DMS79 treated with DMSO at 0.1 percent for 48 hours (cell line): ENCODE results near the gene SLC23A1.
A peak's percentile ranks its signal among the peaks of the same experiment; 100 is the strongest.
"Not testable (repeated sequence)": the region's sequence is repeated elsewhere in the genome, so short reads cannot be mapped to it uniquely, and the experiment has no call there.

ENCODE experiments used
- DNase-seq: peaks from one replicate; lab custom pipeline; 2025; lab: John Stamatoyannopoulos, UW

The SLC23A1 gene

DNA sequence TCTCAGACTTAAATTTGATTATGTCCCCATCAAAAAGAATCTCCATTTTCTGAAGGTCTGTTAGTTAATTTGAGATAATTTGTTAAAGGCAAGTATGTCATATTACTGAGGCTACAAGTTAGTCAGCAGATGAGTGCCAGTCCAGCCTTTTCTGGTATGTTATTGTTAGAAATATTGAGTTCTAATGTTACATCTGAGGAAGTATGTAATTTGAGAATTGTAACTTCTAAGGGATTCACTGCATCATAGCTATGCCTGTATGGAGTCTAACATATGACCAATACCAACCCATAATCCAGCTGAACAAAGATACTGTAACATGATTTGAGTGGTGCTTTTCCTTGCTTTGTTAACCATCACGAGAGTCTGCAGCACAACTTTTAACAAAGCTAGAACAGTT lies 13.9 kb downstream of the SLC23A1 start:
- no peak for DNase-seq

DNA sequence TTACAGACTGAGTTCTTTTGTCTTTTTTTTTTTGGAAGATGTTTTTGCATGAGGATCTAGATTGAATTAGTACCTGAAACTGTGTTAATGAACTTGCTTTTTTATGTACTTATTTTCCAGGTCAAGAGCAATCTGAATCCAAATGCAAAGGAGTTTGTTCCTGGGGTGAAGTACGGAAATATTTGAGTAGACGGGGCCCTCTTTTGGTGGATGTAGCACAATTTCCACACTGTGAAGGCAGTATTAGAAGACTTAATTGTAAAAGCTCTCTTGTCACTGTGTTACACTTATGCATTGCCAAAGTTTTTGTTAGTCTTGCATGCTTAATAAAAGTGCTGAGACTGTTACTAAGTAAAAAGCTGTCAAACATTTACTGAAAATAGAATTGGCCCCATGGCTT lies 14.5 kb downstream of the SLC23A1 start:
- DNase-seq, result no peak

DNA sequence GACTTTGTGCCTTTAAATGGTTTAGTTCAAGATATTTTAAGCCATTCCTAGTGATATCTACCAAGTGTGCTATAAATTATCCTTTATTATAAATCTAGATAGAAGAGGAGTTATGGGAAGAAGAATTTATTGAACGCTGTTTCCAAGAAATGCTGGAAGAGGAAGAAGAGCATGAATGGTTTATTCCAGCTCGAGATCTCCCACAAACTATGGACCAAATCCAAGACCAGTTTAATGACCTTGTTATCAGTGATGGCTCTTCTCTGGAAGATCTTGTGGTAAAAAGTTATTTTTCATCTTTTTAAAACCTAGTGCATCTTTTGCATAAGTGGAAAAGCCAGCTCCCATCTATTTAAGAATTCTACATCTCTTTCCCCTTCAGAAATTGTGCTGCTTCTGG lies 18.6 kb downstream of the SLC23A1 start:
- DNase-seq, result no peak

DNA sequence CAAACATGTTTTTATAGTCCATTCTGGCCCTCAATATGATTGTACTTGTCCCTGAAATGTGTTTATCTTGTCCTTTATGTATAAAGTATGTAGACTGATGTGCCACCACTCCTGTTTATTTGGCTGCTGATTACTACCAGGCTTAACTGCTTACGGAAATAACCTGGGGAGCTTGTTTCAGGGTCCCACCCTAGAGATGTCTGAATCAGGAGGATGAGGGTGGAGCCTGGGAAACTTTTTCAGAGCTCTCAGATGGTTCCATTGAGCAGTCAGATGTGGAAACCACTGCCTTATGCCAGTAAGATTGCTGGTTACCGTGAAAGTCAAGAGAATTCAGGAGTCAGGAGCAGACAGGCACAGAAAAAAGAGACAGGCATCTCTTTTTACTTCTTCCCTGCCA lies 19.2 kb downstream of the SLC23A1 start:
- DNase-seq, result no peak

DNA sequence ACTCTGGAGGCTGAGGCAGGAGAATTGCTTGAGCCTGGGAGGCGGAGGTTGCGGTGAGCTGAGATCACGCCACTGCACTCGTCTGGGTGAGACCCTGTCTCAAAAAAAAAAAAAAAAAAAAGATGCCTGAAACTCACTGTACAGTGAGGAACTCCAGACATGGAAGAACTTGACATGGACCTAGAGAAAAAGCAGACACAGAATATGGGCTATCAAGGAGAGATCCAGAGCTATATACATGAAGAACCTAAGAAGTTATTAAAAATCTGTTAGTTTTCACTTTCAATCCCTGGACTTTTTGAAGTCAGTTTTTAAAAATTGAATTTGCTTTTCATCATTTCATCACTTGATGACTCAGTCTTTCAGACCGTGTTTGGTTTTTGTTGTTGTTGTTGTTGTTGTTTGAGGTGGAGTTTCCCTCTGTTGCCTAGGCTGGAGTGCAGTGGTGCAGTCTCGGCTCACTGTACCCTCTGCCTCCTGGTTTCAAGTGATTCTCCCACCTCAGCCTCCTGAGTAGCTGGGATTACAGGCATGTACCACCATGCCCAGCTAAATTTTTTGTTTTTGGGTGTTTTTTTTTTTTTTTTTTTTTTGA lies 21.2 kb downstream of the SLC23A1 start:
- no peak for DNase-seq

DNA sequence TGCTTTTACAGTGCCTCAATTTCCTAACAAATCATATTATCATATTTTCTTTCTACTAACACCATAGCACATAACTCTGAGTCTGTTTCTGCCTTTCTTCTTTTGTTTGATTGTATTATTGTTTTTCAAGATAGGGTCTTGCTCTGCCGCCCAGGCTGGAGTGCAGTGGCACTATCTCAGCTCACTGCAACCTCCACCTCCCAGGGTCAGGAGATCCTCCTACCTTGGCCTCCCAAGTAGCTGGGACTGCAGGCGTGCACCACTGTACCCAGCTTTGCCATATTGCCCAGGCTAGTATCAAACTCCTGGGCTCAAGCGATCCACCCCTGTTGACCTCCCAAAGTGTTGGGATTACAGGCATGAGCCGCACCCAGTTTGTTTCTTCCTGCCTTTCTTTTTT lies 22.7 kb downstream of the SLC23A1 start:
- no peak for DNase-seq

DNA sequence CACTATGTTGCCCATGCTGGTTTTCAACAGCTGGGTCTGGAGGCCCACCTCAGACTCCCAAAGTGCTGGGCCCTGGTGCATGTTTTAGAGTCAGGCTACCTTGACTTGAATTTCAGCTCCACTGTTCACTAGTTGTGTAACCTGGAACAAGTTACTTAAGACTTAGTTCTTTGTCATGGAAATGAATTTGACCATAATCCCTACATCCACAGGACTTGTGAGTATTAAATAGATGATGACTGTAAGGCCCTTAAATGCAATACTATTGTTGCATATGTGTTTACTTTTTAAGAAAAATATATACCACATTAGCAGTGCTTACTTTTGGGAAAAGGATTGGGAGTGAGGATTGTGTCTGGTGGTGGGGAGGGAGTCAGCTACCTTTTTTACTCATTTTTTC lies 25.0 kb downstream of the SLC23A1 start:
- DNase-seq, result no peak

DNA sequence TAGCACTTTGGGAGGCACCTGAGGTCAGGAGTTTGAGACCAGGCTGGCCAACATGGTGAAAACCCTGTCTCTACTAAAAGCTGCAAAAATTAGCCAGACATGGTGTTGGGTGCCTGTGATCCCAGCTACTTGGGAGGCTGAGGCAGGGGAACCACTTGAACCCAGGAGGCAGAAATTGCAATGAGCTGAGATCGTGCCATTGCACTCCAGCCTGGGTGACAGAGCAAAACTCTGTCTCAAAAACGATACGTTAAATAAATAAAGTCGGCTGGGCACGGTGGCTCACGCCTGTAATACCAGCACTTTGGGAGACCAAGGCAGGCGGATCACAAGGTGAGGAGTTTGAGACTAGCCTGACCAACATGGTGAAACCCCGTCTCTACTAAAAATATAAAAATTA lies 27.2 kb downstream of the SLC23A1 start:
- DNase-seq, result not testable (repeated sequence)

DNA sequence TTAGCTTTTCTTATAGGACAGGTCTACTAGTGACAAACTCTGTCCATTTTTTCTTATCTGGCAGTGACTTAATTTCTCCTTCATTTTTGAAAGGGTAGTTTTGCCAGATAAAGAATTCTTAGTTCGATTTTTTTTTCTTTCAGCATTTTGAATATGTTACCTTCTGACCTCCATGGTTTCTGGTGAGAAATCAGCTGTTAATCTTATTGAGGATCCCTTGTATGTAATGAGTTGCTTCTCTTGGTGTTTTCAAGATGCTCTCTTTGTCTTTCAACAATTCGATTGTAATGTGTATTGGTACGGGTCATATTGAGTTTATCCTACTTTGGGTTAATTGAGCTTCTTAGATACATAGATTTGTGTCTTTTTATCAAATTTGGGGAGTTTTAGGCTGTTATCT lies 28.9 kb downstream of the SLC23A1 start:
- no peak for DNase-seq

DNA sequence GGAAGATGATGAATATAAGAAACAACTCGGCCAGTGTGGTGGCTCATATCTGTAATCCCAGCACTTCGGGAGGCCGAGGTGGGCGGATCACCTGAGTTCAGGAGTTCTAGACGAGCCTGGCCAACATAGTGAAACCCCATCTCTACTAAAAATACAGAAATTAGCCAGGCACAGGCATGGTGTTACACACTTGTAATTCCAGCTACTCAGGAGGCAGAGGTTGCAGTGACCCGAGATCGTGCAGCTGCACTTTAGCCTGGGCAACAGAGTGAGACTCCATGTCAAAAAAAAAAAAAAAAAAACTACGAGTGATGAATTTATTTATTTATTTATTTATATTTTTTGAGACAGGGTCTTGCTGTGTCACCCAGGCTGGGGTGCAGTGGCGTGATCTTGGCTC lies 35.2 kb downstream of the SLC23A1 start:
- not testable (repeated sequence) for DNase-seq

DNA sequence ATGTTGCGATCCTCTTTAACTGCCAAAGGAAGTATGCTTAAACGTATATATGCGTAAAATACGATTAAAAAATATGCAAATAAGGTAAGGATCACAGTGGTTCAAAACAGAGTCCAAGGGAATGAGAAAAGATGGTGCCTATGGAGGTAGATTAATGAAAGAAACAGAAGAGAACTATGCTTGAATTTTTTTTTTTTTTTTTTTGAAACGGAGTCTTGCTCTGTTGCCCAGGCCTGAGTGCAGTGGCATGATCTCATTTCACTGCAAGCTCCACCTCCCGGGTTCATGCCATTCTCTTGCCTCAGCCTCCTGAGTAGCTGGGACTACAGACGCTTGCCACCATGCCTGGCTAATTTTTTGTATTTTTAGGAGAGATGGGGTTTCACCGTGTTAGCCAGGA lies 37.7 kb downstream of the SLC23A1 start:
- DNase-seq, result not testable (repeated sequence)

DNA sequence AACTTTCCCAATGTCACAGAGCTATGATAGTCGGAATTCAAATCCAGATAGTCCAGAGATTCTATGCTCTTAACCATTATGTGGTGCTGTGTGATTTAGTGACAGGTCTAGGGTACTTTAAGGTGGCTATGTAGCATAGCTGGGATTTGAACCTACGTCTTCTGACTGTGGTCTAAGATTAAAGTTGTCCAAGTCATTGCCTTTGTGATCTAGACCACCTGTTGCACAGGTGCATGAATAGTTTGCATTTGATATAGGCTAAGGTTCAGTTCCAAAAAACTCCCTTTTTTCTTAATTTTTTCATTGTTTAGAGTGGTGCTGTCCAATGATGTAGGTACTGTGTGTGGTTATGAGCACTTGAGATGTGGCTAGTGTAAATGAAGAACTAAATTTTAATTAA lies 38.9 kb downstream of the SLC23A1 start:
- DNase-seq, result no peak

DNA sequence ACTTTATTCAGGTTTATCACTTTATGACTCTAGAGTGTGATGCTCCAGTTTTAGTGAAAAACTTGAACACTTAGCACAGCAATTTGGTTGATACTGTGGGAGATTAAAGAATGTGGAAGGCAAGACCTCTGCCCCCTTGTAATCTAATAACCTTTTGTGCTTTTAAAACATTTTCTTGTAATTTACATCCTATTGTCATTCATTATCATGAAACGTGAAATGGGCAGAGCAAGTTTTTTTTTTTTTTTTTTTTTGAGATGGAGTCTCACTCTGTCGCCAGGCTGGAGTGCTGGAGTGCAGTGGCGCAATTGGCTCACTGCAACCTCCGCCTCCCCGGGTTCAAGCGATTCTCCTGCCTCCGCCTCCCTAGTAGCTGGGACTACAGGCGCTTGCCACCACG lies 39.6 kb downstream of the SLC23A1 start:
- DNase-seq, result no peak

DNA sequence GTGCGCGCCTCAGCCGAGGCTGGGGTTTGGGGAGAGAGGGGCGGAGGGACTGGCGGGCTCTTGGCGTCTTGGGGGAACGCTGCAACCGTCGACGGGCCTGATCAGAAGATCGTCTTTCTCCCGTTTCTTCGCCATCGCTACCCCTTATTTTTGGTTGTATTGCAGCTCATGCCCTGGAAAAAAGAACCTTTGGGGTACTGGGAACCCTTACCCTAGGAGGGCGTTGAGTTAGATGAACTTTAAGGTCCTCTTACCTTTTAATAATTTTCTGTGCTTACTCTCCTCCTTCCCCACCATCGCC lies 40.7 kb downstream of the SLC23A1 start:
- no peak for DNase-seq

DNA sequence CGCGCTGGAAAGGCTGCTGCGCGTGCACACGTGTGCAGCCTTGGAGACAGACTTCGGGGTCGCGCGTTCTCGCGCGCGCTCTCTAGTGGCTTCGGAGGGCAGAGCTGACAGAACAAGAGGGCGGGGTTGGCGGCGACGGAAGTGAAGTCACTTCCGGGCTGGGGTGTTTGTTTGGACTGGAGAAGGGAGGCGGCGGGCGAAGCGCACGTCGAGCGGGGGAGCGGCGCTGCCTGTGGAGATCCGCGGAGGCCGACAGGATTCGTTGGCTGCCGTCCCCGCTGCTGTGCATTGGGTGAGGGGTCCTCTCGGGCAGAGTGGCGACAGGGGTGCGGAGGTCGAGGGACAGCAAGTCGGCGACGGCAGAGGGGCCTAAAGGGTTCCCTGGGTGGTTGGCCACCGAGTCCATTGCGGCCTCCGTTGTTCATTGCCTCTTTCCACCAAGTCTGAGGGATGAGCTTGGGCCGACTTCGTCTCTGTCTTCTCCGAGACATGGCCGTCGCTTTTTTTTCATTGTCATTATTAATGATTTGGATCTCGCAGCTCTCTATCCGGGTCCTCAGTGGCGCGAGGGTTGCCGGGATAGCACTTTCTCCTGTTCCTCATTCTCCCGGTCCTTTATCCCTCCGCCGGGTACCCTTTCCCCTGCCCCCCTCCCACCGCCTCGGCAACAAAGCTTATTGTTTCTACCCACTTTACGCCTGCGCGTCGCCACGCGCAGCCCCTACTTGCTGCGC lies 41.2 kb downstream of the SLC23A1 start, which contains the start of gene PAIP2:
Gene PAIP2, plus strand, starts transcription at position 166 of the 734 bp plus-strand sequence. CDS start 21,931 bp downstream, outside the sequence.
- DNase-seq, result peak; percentile 83

DNA sequence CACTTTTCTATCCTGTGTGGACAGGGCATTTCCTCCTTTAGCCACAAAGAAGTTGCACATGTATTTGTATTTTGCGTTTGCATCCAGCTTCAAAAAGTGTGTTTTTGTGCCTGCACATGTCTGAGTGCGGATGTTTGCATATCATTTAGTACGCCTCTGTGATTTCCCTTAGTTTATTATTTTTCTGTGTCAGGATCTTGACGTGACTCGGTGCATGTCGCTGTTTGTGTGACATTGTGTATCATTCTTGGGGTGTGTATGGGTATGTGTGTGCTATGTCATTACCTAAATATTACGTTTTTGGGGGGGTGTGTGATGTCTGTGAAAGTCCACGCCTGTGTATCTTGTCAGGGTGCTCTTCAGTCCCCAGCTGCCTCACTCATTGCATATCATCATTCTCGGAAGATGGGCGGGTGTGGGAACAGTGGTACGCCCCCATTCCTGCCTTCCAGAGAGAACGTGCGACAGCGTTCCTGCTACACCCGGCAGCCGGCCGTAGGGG lies 41.9 kb downstream of the SLC23A1 start:
- DNase-seq, result no peak

DNA sequence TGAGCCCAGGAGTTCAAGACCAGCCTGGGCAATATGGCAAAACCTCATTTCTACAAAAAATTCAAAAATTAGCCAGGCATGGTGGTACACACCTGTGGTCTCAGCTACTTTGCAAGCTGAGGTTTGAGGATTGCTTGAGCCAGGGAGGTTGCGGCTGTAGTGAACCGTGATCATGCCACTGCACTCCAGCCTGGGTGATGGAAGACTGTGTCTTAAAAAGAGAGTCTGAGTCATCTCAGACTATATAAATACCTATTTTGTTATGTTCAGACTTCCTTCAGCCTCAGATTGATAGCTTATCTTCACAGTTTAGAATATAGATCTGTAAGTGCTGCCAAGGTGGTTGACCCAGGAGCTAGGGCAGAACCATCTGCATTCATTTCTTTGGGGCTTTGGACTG lies 43.0 kb downstream of the SLC23A1 start:
- DNase-seq, result no peak

DNA sequence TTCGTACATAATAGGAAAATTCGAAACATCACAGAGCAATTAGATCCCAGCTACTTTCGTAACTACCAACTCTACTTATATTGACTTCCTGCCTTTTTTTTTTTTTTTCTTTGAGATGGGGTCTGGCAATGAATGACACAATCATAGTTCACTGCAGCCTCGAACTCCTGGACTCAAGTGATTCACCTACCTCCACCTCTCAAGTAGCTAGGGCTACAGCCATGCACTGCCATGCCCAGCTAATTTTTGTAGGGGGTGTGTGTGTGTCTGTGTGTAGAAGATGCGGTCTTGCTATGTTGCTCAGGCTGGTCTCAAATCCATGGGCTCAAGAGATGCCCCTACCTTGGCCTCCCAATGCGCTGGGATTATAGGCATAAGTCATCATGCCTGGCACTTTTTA lies 47.3 kb downstream of the SLC23A1 start:
- no peak for DNase-seq
